ENCODE results near the gene LCN9.
"Not testable (repeated sequence)": the region's sequence is repeated elsewhere in the genome, so short reads cannot be mapped to it uniquely, and the experiment has no call there.

LCN9 gene

GRCh38 chr9:135662758-135663450 lies at the start of gene LCN9:
TSS of gene LCN9 (plus strand) at chr9:135663309. CDS start at chr9:135663322, 13 bp downstream.
- in situ Hi-C loops (cut with MboI; ENCODE audit: low sequenced_read_pairs): no loop called here

- in situ Hi-C loops (cut with MboI; ENCODE audit: low sequenced_read_pairs): no loop called here
These were observed 48.9 kb upstream of the LCN9 start for GRCh38 chr9:135613946-135614805.

GRCh38 chr9:135614821-135615665 lies 48.1 kb upstream of the LCN9 start:
- in situ Hi-C loops (cut with MboI; ENCODE audit: low sequenced_read_pairs): no loop called here

GRCh38 chr9:135615666-135616618 lies 47.2 kb upstream of the LCN9 start:
- in situ Hi-C loops (cut with MboI; ENCODE audit: low sequenced_read_pairs): no loop called here

- in situ Hi-C loops (cut with MboI; ENCODE audit: low sequenced_read_pairs): no loop called here
These were observed 46.2 kb upstream of the LCN9 start for GRCh38 chr9:135616619-135617537.

- in situ Hi-C loops (cut with MboI; ENCODE audit: low sequenced_read_pairs): no loop called here
These were observed 45.6 kb upstream of the LCN9 start for GRCh38 chr9:135617538-135617900.

- in situ Hi-C loops (cut with MboI; ENCODE audit: low sequenced_read_pairs): no loop called here
These were observed 45.1 kb upstream of the LCN9 start for GRCh38 chr9:135617991-135618411.

GRCh38 chr9:135618866-135619598 lies 44.1 kb upstream of the LCN9 start:
- in situ Hi-C loops (cut with MboI; ENCODE audit: low sequenced_read_pairs): no loop called here

- in situ Hi-C loops (cut with MboI; ENCODE audit: low sequenced_read_pairs): no loop called here
These were observed 43.6 kb upstream of the LCN9 start for GRCh38 chr9:135619599-135619886.

GRCh38 chr9:135620558-135620957 lies 42.6 kb upstream of the LCN9 start:
- in situ Hi-C loops (cut with MboI; ENCODE audit: low sequenced_read_pairs): no loop called here

GRCh38 chr9:135622415-135623020 lies 40.6 kb upstream of the LCN9 start:
- in situ Hi-C loops (cut with MboI; ENCODE audit: low sequenced_read_pairs): no loop called here

GRCh38 chr9:135624282-135624681 lies 38.8 kb upstream of the LCN9 start:
- in situ Hi-C loops (cut with MboI; ENCODE audit: low sequenced_read_pairs): no loop called here

GRCh38 chr9:135632841-135633240 lies 30.3 kb upstream of the LCN9 start:
- in situ Hi-C loops (cut with MboI; ENCODE audit: low sequenced_read_pairs): no loop called here

- in situ Hi-C loops (cut with MboI; ENCODE audit: low sequenced_read_pairs): not testable (repeated sequence)
These were observed 26.1 kb upstream of the LCN9 start for GRCh38 chr9:135636930-135637530.

- in situ Hi-C loops (cut with MboI; ENCODE audit: low sequenced_read_pairs): no loop called here
These were observed 23.9 kb upstream of the LCN9 start, which contains the start of gene GLT6D1 for GRCh38 chr9:135639196-135639595. TSS of gene GLT6D1 (minus strand) at chr9:135639540. CDS start at chr9:135639187, 353 bp downstream.

GRCh38 chr9:135641047-135641446 lies 22.1 kb upstream of the LCN9 start:
- in situ Hi-C loops (cut with MboI; ENCODE audit: low sequenced_read_pairs): no loop called here

GRCh38 chr9:135641745-135642144 lies 21.4 kb upstream of the LCN9 start:
- in situ Hi-C loops (cut with MboI; ENCODE audit: low sequenced_read_pairs): no loop called here
